Chondrocyte (in vitro differentiated cells): ENCODE results near the gene KLHL25. TPM values are rescaled to one million over a fixed set of nuclear protein-coding genes. Genes with fewer than 3 reads are reported as not detected.

Experiments
- DNase-seq: peaks from one replicate; pipeline ENCODE4 v3.0.0; 2021; ENCODE audit warnings: mixed read lengths, low spot score
- H3K27ac Mint-ChIP-seq: one replicate; pipeline ENCODE4 v1.8.0; 2021; ENCODE audit warnings: mild to moderate bottlenecking, moderate library complexity, mixed read lengths; ENCODE audit not compliant: unreplicated experiment
- H3K27me3 Mint-ChIP-seq: 2 replicates; pipeline ENCODE4 v1.8.0; 2021; ENCODE audit warnings: low read depth, mixed read lengths
- H3K36me3 Mint-ChIP-seq: 2 replicates; pipeline ENCODE4 v1.8.0; 2021; ENCODE audit warnings: low read depth, mixed read lengths
- H3K4me1 Mint-ChIP-seq: 2 replicates; pipeline ENCODE4 v1.8.0; 2021; ENCODE audit warnings: low read depth, mild to moderate bottlenecking, mixed read lengths
- H3K4me3 Mint-ChIP-seq: one replicate; pipeline ENCODE4 v1.8.0; 2021; ENCODE audit warnings: mild to moderate bottlenecking, moderate library complexity, mixed read lengths; ENCODE audit not compliant: unreplicated experiment
- H3K9me3 Mint-ChIP-seq: 2 replicates; pipeline ENCODE4 v1.8.0; 2021; ENCODE audit warnings: low read depth, mixed read lengths
- total RNA-seq: library from RNA; stranded (reverse); gene quantifications from 3 replicates; pipeline ENCODE4 v1.2.1, GENCODE V29; 2021
- TF ChIP-seq, protein P1 (sequence below): fragments of 200-600 bp; sonication (generic); IDR thresholded peaks from 2 replicates; pipeline ENCODE4 v1.5.0; 2021; ENCODE audit warnings: antibody characterized with exemption, mild to moderate bottlenecking, moderate library complexity

The KLHL25 gene
- total RNA-seq, 1 donor from 2014 or later, result 3.4 TPM

DNA sequence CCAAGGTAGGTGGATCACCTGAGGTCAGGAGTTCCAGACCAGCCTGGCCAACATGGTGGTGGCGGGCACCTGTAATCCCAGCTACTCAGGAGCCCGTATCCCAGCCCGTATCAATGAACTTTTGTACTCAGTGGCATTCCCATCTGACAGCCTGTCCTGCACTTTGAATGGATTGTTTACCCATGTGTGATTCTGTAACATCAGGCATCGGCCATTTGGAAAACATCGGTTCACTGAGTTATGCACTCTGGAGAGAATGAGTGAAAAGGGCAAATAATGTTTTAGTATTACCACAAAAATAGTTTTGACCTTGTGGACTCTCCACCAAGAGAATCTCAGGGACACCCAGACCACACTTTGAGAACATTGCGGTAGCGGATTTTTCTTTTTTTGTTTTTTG lies 13.6 kb downstream of the KLHL25 start:
- TF ChIP-seq, protein P1, sequence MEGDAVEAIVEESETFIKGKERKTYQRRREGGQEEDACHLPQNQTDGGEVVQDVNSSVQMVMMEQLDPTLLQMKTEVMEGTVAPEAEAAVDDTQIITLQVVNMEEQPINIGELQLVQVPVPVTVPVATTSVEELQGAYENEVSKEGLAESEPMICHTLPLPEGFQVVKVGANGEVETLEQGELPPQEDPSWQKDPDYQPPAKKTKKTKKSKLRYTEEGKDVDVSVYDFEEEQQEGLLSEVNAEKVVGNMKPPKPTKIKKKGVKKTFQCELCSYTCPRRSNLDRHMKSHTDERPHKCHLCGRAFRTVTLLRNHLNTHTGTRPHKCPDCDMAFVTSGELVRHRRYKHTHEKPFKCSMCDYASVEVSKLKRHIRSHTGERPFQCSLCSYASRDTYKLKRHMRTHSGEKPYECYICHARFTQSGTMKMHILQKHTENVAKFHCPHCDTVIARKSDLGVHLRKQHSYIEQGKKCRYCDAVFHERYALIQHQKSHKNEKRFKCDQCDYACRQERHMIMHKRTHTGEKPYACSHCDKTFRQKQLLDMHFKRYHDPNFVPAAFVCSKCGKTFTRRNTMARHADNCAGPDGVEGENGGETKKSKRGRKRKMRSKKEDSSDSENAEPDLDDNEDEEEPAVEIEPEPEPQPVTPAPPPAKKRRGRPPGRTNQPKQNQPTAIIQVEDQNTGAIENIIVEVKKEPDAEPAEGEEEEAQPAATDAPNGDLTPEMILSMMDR, result no peak
- Mint-ChIP-seq H3K27me3 (no peaks in the 10 kb centered on the region), H3K9me3 (no peaks in the 10 kb centered on the region), H3K27ac (no peak overlapping the region), H3K36me3 (no peaks in the 10 kb centered on the region), H3K4me3 (no peak overlapping the region), H3K4me1 (peaks cover 21% of the 10 kb centered on the region)
- no peak for DNase-seq

DNA sequence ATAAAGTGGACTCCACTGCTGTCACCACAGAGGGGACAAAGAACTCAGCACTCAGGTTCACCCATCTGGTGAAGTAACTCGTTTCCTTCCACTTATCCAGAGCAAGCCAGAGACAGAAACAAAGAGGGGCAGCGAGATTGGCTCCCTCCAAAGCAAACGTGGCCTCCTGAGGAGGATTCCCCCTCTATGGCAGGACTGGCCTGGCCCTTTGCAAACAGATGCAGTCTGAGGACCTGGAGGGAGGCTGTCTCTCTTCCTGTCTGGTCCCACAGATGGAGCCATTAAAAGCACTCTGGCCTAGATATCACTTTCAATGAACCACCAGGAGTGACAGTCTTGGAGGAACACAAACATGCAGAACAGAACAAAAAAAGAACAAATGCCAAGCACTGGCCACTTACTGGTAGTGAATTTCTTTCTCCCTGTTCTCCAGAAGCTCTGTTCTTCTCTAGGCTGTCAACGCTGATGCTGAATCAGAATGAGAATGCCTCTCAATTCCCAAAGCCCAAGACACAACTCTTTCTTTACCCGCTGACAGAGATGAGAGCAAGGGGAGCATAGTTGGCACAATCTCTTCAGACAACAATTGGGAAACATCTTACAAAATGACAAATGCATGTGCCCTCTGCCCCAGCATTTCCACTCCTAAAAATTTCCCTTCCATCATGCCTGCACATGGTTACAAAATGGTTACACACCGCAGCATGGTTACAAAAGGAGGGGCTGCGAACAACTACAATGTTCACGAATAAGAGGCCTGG lies 14.3 kb downstream of the KLHL25 start:
- peak overlapping the region; percentile 13 for H3K27ac Mint-ChIP-seq
- no peaks in the 10 kb centered on the region for H3K36me3 Mint-ChIP-seq
- H3K27me3 Mint-ChIP-seq, result no peaks in the 10 kb centered on the region
- no peaks in the 10 kb centered on the region for H3K9me3 Mint-ChIP-seq
- H3K4me3 Mint-ChIP-seq, result no peak overlapping the region
- no peak for DNase-seq
- H3K4me1 Mint-ChIP-seq, result peaks cover 14% of the 10 kb centered on the region
- TF ChIP-seq, protein P1, result no peak

DNA sequence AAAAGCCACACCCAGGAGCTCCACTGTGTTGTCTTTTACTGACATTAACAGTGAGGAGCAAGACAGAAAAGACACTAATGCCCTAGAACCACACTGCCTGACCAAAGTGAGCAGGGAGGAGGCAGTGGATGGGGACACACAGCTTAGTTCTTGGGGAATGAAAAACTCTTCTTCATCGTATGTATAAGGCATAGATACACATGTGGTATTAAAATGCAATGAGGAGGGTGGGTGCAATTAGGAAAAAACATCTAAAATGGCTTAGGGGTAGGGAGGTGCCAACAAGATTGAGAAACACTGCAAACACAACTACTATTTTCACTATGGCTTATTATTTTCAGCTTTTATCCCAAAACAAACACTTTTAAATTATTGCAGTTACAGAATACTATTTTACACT lies 15.5 kb downstream of the KLHL25 start:
- Mint-ChIP-seq H3K4me3 (no peak overlapping the region), H3K4me1 (peaks cover 9% of the 10 kb centered on the region), H3K9me3 (no peaks in the 10 kb centered on the region), H3K36me3 (no peaks in the 10 kb centered on the region), H3K27me3 (no peaks in the 10 kb centered on the region), H3K27ac (no peak overlapping the region)
- TF ChIP-seq, protein P1, result no peak
- no peak for DNase-seq

DNA sequence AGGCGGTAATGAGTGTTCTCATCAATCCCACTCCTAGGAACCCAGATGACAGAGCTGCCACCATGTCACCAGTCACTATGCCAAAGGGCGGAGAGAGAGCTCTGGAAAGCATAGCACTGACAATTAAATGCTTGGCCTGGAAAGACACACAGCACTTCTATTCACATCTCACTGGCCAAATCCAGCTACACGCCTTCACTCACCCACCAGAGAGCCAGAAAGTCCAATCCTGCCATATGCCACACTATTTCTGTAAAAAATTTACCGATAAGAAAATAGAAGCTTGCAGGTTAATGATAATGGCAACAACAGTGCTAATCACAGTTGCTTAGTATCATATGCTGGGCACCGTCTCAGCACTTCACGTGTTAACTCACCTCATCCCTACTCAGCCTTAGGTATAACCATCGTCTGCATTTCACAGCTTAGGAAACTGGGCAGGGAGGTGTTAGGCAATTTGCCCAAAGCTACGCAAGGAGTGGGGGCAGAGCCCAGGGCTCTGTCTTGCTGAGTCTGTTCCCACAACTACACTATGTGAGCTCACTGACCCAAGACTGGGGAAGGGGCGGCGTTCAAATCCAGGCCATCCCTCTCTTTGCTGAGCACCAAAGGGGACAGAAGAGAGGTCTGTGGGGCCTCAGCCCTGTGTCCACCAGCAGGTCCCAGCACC lies 16.5 kb downstream of the KLHL25 start:
- no peaks in the 10 kb centered on the region for H3K36me3 Mint-ChIP-seq
- peaks cover 9% of the 10 kb centered on the region for H3K4me1 Mint-ChIP-seq
- H3K27me3 Mint-ChIP-seq, result no peaks in the 10 kb centered on the region
- DNase-seq, result no peak
- no peaks in the 10 kb centered on the region for H3K9me3 Mint-ChIP-seq
- TF ChIP-seq, protein P1, result no peak
- no peak overlapping the region for H3K4me3 Mint-ChIP-seq
- no peak overlapping the region for H3K27ac Mint-ChIP-seq

DNA sequence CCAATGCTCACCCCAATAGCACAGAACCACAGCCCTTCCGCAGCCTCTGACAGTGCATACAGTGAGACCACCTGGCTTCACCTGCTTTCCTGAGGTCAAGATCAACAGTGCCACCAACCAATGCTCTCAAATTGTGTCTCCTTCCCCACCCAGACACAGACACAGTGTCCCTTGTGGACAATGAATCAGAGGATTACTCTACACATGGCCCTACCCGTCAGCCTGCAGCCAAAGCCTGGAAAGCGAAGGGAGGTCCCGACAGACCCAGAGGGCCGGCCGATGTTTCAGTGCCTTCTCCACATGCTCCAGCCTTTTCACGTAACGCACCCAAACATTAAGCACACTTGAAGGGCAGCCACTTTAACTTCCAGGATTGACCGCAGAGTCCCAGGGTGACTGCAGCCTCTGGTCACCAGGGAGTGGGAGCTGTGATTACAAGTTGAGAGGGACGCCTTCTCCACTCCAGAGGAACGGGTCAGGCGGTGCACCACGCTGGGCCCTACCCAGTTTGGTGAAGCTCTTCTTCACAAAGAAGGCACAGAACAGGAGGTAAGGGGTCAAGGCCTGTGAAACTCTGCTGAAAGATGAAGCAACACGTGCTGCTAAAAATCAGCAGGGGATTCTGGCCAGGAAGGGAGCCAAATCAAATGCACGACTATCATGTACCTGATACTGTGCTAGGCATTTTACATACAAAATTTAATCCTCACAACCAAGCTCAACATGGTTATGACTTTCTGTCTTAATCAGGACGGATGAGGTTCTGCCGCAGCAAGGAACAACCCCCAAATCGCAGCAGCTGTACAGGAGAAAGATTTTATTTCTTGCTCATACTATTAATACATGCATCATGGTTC lies 17.2 kb downstream of the KLHL25 start:
- Mint-ChIP-seq H3K27me3 (no peaks in the 10 kb centered on the region), H3K36me3 (no peaks in the 10 kb centered on the region), H3K4me3 (no peak overlapping the region), H3K27ac (no peak overlapping the region), H3K4me1 (peaks cover 9% of the 10 kb centered on the region), H3K9me3 (no peaks in the 10 kb centered on the region)
- DNase-seq, result no peak
- TF ChIP-seq, protein P1, result no peak
